Left renal cortex interstitium (tissue), 4 donors: ENCODE results near the gene TTLL6. TPM values are rescaled to one million over a fixed set of nuclear protein-coding genes. Genes with fewer than 3 reads are reported as not detected.

Experiments used
- polyA plus RNA-seq, 4 donors: library from polyadenylated mRNA; unstranded; fragments of 120-200 nt; gene quantifications; one replicate each; pipeline ENCODE4 v1.2.1, GENCODE V29; 2013; ENCODE audit not compliant: insufficient read length in 4 of 4

Gene TTLL6
- polyA plus RNA-seq, 4 donors = 0.35 to 0.60 (median 0.47) TPM

Other genes starting within 250 kb of the TTLL6 start
- 10 to 100 TPM in 2 of 4 donors, 1 to 10 TPM in 2; 6.8 to 22.8 (median 14.5) TPM for gene HOXB4, start 238.9 kb downstream of the TTLL6 start, polyA plus RNA-seq
- gene HOXB3, start 227.0 kb downstream of the TTLL6 start, polyA plus RNA-seq = 100 to 1,000 TPM; 112 to 237 (median 181) TPM
- 10 to 100 TPM; 23.9 to 51.6 (median 37.1) TPM for gene HOXB5, start 223.4 kb downstream of the TTLL6 start, polyA plus RNA-seq
- 100 to 1,000 TPM in 2 of 4 donors, 10 to 100 TPM in 2; 67.8 to 159 (median 116) TPM for gene HOXB6, start 212.2 kb downstream of the TTLL6 start, polyA plus RNA-seq
- gene HOXB7, start 206.2 kb downstream of the TTLL6 start, polyA plus RNA-seq = 10 to 100 TPM; 45.7 to 64.9 (median 51.8) TPM
- 10 to 100 TPM; 38.8 to 60.8 (median 58.2) TPM for gene HOXB8, start 201.9 kb downstream of the TTLL6 start, polyA plus RNA-seq
- gene HOXB9, start 190.9 kb downstream of the TTLL6 start, polyA plus RNA-seq = 10 to 100 TPM; 57.8 to 70.4 (median 64.7) TPM
- gene PRAC1, start 94.7 kb downstream of the TTLL6 start, polyA plus RNA-seq = not detected
- gene PRAC2, start 94.0 kb downstream of the TTLL6 start, polyA plus RNA-seq = not detected
- not detected for gene HOXB13, start 88.5 kb downstream of the TTLL6 start, polyA plus RNA-seq
- 10 to 100 TPM; 61.7 to 94.5 (median 82.6) TPM for gene CALCOCO2, start 13.8 kb upstream of the TTLL6 start, polyA plus RNA-seq
- 100 to 1,000 TPM; 142 to 168 (median 153) TPM for gene ATP5MC1, start 75.6 kb upstream of the TTLL6 start, polyA plus RNA-seq
- gene UBE2Z, start 91.2 kb upstream of the TTLL6 start, polyA plus RNA-seq = 100 to 1,000 TPM in 1 of 4 donors, 10 to 100 TPM in 3; 90.3 to 111 (median 96.7) TPM
- gene SNF8, start 127.6 kb upstream of the TTLL6 start, polyA plus RNA-seq = 100 to 1,000 TPM in 3 of 4 donors, 10 to 100 TPM in 1; 88.9 to 109 (median 106) TPM
- gene GIP, start 151.4 kb upstream of the TTLL6 start, polyA plus RNA-seq = not detected
- gene IGF2BP1, start 180.2 kb upstream of the TTLL6 start, polyA plus RNA-seq = 10 to 100 TPM; 12.1 to 28.2 (median 20.7) TPM